NT2/D1 (cell line): ENCODE data around the gene CPED1.

Experiments used
- SUZ12 ChIP-seq: IDR thresholded peaks from 2 replicates; pipeline ENCODE4 v1.6.1; 2011; ENCODE audit not compliant: insufficient read length, insufficient read depth; ENCODE audit errors: extremely low read depth
- ZNF274 ChIP-seq: IDR thresholded peaks from 2 replicates; pipeline ENCODE4 v1.6.1; 2011; ENCODE audit warnings: mild to moderate bottlenecking, low read depth, low read length

- TF ChIP-seq SUZ12, result no peak
- TF ChIP-seq ZNF274, result no peak
Measured at GRCh38 chr7:121085922-121086321, 97.4 kb downstream of the CPED1 start.
